ENCODE results near the gene PANX2. TPM values are rescaled to one million over a fixed set of nuclear protein-coding genes. Genes with fewer than 3 reads are reported as not detected.

Gene PANX2
- total and polyA plus RNA-seq, 9 of the 15 experiments (the other 6 are each of a cell fraction or from before 2014, with no cell fraction given): 0.01 to 3.9 (median 0.67) TPM; not detected in 1

GRCh38 chr22:50157709-50158375 lies 12.7 kb upstream of the PANX2 start:
- DNase-seq (ENCODE audit: extremely low read depth in 1 of 4, low spot score in 3 of 4) (no peak), FAIRE-seq (no peak), ATAC-seq (no peak)
- Histone ChIP-seq H3K79me2 (ENCODE audit: control insufficient read depth, insufficient read depth, low read length) (no peaks in the 10 kb centered on the region), H3K9me1 (ENCODE audit: control insufficient read depth, insufficient read depth, low read length) (no peaks in the 10 kb centered on the region), H3K36me3 (ENCODE audit: control insufficient read depth, insufficient read depth, low read length) (no peaks in the 10 kb centered on the region), H3K4me3 (no peak overlapping the region), H2AFZ (ENCODE audit: low read depth, low read length) (no peak overlapping the region), H3K9ac (ENCODE audit: insufficient read depth in 1 of 2, low read depth in 2 of 2, low read length in 2 of 2) (no peak overlapping the region), H3K27ac (ENCODE audit: extremely low read depth, low read depth, low read length) (no peak overlapping the region), H3K9me3 (replicated peaks; ENCODE audit: control insufficient read depth, insufficient read depth, low read depth, low read length) (no peaks in the 10 kb centered on the region), H3K4me1 (replicated peaks in 1 of 2; ENCODE audit: control insufficient read depth in 2 of 2, insufficient read depth in 2 of 2, low read length in 2 of 2) (peaks cover 0 to 18% of the 10 kb centered on the region in 2 experiments; a peak in 2 of 5 replicates), H4K20me1 (replicated peaks; ENCODE audit: control insufficient read depth, insufficient read depth, low read length) (no peaks in the 10 kb centered on the region), H3K27me3 (ENCODE audit: control insufficient read depth in 2 of 2, insufficient read depth in 2 of 2, low read length in 2 of 2) (peaks cover 6 to 15% of the 10 kb centered on the region in 2 experiments; a peak in 4 of 5 replicates), H3K4me2 (ENCODE audit: insufficient read depth, low read length) (no peak overlapping the region)
- BruUV-seq (replicated peaks): no TSS peak
- in situ Hi-C loops (cut with MboI) (no loop called here), intact Hi-C loops (cut with micrococcal nuclease) (no loop called here)
- POLR2A ChIA-PET: interaction anchor here (0.7 kb wide), 2 partner anchors 424 to 478 kb away, joined by 3 read pairs; no protein-coding TSS in a partner anchor
- 32% methylated on average over 19 of the region's 21 CpGs for WGBS (ENCODE audit: insufficient coverage, low coverage, missing lambda C conversion rate)
- CTCF ChIA-PET (ENCODE audit: low intra/inter-chr PET ratio): no interaction called here
- TF ChIP-seq KDM2B (CRISPR knock-in tag; IDR thresholded peaks at IDR 0.05) (no peak), EP300 (IDR thresholded peaks at IDR 0.05; ENCODE audit: low read length) (no peak), TGIF2 (CRISPR knock-in tag; IDR thresholded peaks at IDR 0.05) (no peak), KLF16 (IDR thresholded peaks at IDR 0.05) (no peak), ZHX1 (conservative IDR thresholded peaks at IDR 0.05; ENCODE audit: low read length) (no peak), ZBTB26 (CRISPR knock-in tag; IDR thresholded peaks at IDR 0.05) (no peak), NELFE (IDR thresholded peaks at IDR 0.05; ENCODE audit: insufficient read depth, insufficient read length) (no peak), KLF1 (tag; IDR thresholded peaks at IDR 0.05) (no peak), ZBTB33 (CRISPR knock-in tag; IDR thresholded peaks at IDR 0.05) (no peak), ZNF592 (IDR thresholded peaks at IDR 0.05) (no peak), SOX6 (IDR thresholded peaks at IDR 0.05) (no peak), ZNF316 (IDR thresholded peaks at IDR 0.05) (no peak), TEAD1 (CRISPR knock-in tag; IDR thresholded peaks at IDR 0.05) (no peak)
